Thyroid gland (tissue), 4 donors: ENCODE measurements around the gene HERC6.

Experiments
- POLR2A ChIP-seq, 2 donors: fragments of 450-650 bp; IDR thresholded peaks; one replicate each; pipeline ENCODE4 v1.6.1; 2017; ENCODE audit warnings: antibody characterized with exemption in 2 of 2, mild to moderate bottlenecking in 2 of 2, moderate library complexity in 1 of 2
- TF ChIP-seq, protein P1 (sequence below), 6 experiments: fragments of 200-600 bp in 3 of 6; fragments of 450-650 bp in 3 of 6; sonication (generic) in 3 of 6; IDR thresholded peaks; one replicate each; pipeline ENCODE4 v1.5.1; 2016 to 2019; ENCODE audit warnings: antibody characterized with exemption in 6 of 6, mild to moderate bottlenecking in 2 of 6, inconsistent platforms in 1 of 6, moderate library complexity in 1 of 6

DNA sequence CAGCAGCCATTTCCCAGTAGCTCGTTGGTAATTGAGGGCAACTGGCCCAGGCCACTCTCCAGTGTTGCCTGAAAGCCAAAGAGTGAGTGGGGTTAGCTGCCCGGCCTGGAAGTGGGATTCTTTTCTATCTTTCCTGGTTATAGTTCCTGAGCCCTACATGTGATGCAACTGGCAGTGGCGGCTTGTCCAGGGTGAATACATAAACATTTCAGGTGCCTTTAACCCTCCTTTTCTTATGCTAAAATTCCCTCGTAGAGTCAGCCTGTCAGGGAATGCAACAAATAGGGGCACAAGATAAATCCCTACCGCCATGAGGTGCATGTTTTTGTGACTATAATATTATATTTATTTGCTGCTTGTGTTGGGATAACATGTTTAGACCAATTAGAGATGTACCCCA is 64.8 kb downstream of the HERC6 start:
- TF ChIP-seq POLR2A (IDR thresholded peaks at IDR 0.05) = no peak
- TF ChIP-seq, protein P1, sequence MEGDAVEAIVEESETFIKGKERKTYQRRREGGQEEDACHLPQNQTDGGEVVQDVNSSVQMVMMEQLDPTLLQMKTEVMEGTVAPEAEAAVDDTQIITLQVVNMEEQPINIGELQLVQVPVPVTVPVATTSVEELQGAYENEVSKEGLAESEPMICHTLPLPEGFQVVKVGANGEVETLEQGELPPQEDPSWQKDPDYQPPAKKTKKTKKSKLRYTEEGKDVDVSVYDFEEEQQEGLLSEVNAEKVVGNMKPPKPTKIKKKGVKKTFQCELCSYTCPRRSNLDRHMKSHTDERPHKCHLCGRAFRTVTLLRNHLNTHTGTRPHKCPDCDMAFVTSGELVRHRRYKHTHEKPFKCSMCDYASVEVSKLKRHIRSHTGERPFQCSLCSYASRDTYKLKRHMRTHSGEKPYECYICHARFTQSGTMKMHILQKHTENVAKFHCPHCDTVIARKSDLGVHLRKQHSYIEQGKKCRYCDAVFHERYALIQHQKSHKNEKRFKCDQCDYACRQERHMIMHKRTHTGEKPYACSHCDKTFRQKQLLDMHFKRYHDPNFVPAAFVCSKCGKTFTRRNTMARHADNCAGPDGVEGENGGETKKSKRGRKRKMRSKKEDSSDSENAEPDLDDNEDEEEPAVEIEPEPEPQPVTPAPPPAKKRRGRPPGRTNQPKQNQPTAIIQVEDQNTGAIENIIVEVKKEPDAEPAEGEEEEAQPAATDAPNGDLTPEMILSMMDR (IDR thresholded peaks at IDR 0.05) = no peak
